IMR-90 (cell line): ENCODE results near the gene PSMD14. TPM values are rescaled to one million over a fixed set of nuclear protein-coding genes. Genes with fewer than 3 reads are reported as not detected.

Experiments
- ATAC-seq: fragments of 200-7000 bp; cut with Tn5 transposase; 2 replicates; pipeline ENCODE4 v1.9.1; 2020; ENCODE audit warnings: low read depth, mild to moderate bottlenecking, moderate library complexity
- BruUV-seq: library from RNA; stranded (reverse); fragments of 400-500 nt; replicated peaks from 2 replicates; lab custom pipeline; 2021; lab: Mats Ljungman, UMichigan
- CTCF ChIA-PET: fragments of 300-600 bp; formaldehyde crosslinking; extraction: SDS; loops from one replicate; lab custom pipeline; 2021; ENCODE audit warnings: antibody characterized with exemption; lab: Yijun Ruan, JAX
- POLR2A ChIA-PET: fragments of 300-600 bp; sonication (Branson Sonifier 250); formaldehyde crosslinking; loops from one replicate; lab custom pipeline; 2022; ENCODE audit warnings: antibody characterized with exemption; ENCODE audit not compliant: unreplicated experiment; lab: Charles Lee
- DNase-seq: peaks from one replicate; pipeline ENCODE4 v3.0.0; 2013
- H2AFZ ChIP-seq: replicated peaks from 2 replicates; pipeline ENCODE3; 2013; ENCODE audit warnings: low read length, mild to moderate bottlenecking; ENCODE audit not compliant: poor library complexity
- H2AK5ac ChIP-seq: 2 replicates; pipeline ENCODE4 v1.6.1; 2013; ENCODE audit warnings: low read depth, low read length, inconsistent platforms
- H2AK9ac ChIP-seq: replicated peaks from 2 replicates; pipeline ENCODE3; 2013; ENCODE audit warnings: mild to moderate bottlenecking, low read depth, low read length, moderate library complexity; ENCODE audit not compliant: poor library complexity
- H2BK120ac ChIP-seq: 2 replicates; pipeline ENCODE4 v1.6.1; 2013; ENCODE audit warnings: low read depth, low read length, inconsistent platforms
- H2BK15ac ChIP-seq: 3 replicates; pipeline ENCODE4 v1.6.1; 2013; ENCODE audit warnings: low read depth, low read length, inconsistent platforms
- H2BK20ac ChIP-seq: 2 replicates; pipeline ENCODE4 v1.6.1; 2013; ENCODE audit warnings: low read depth, mild to moderate bottlenecking, inconsistent platforms, low read length, moderate library complexity
- H2BK5ac ChIP-seq: 2 replicates; pipeline ENCODE4 v1.6.1; 2013; ENCODE audit warnings: mild to moderate bottlenecking, low read depth, low read length, inconsistent platforms; ENCODE audit not compliant: poor library complexity, severe bottlenecking
- H3K14ac ChIP-seq: replicated peaks from 2 replicates; pipeline ENCODE4 v1.6.1; 2013; ENCODE audit warnings: low read depth, low read length, inconsistent platforms
- H3K18ac ChIP-seq: 2 replicates; pipeline ENCODE4 v1.6.1; 2013; ENCODE audit warnings: low read depth, low read length, control low read depth
- H3K23ac ChIP-seq: 2 replicates; pipeline ENCODE4 v1.6.1; 2013; ENCODE audit warnings: low read depth, low read length, inconsistent platforms
- H3K27ac ChIP-seq: 2 replicates; pipeline ENCODE4 v1.5.1; 2013; ENCODE audit warnings: mild to moderate bottlenecking, control low read depth, low read length; ENCODE audit not compliant: insufficient read depth
- H3K27me3 ChIP-seq: 2 replicates; pipeline ENCODE4 v1.6.1; 2013; ENCODE audit warnings: low read length; ENCODE audit not compliant: control insufficient read depth, insufficient read depth
- H3K36me3 ChIP-seq: 2 replicates; pipeline ENCODE4 v1.6.1; 2013; ENCODE audit warnings: low read length, mixed read lengths; ENCODE audit not compliant: control insufficient read depth, insufficient read depth
- H3K4ac ChIP-seq: 2 replicates; pipeline ENCODE4 v1.6.1; 2013; ENCODE audit warnings: low read depth, low read length, inconsistent platforms
- H3K4me1 ChIP-seq: 2 replicates; pipeline ENCODE4 v1.6.1; 2013; ENCODE audit warnings: low read length, mixed read lengths; ENCODE audit not compliant: control insufficient read depth, insufficient read depth
- H3K4me2 ChIP-seq: 2 replicates; pipeline ENCODE4 v1.6.1; 2013; ENCODE audit warnings: low read depth, mild to moderate bottlenecking, control low read depth, low read length, moderate library complexity
- H3K4me3 ChIP-seq: 2 replicates; pipeline ENCODE4 v1.5.1; 2013; ENCODE audit warnings: low read depth, mild to moderate bottlenecking, control low read depth, low read length, moderate library complexity; ENCODE audit not compliant: insufficient read depth
- H3K56ac ChIP-seq: 2 replicates; pipeline ENCODE4 v1.6.1; 2013; ENCODE audit warnings: low read length, inconsistent platforms; ENCODE audit not compliant: insufficient read depth; ENCODE audit errors: extremely low read depth
- H3K79me1 ChIP-seq, 2 experiments: 2 replicates each; pipeline ENCODE4 v1.6.1; 2013; ENCODE audit warnings: low read length in 2 of 2, inconsistent platforms in 1 of 2, low read depth in 1 of 2
- H3K9ac ChIP-seq: 2 replicates; pipeline ENCODE4 v1.6.1; 2013; ENCODE audit warnings: low read depth, low read length, control low read depth
- H3K9me1 ChIP-seq: 2 replicates; pipeline ENCODE4 v1.6.1; 2013; ENCODE audit warnings: low read length, inconsistent platforms; ENCODE audit not compliant: insufficient read depth
- H3K9me3 ChIP-seq: 2 replicates; pipeline ENCODE4 v1.6.1; 2013; ENCODE audit warnings: low read length; ENCODE audit not compliant: control insufficient read depth, insufficient read depth
- H4K20me1 ChIP-seq: 2 replicates; pipeline ENCODE4 v1.6.1; 2013; ENCODE audit warnings: low read length, inconsistent platforms; ENCODE audit not compliant: insufficient read depth
- H4K5ac ChIP-seq: 2 replicates; pipeline ENCODE4 v1.6.1; 2013; ENCODE audit warnings: mild to moderate bottlenecking, low read depth, low read length, control low read depth
- H4K8ac ChIP-seq, 2 experiments: 2 replicates each; pipeline ENCODE4 v1.6.1; 2013; ENCODE audit warnings: low read depth in 2 of 2, low read length in 2 of 2, control low read depth in 1 of 2, inconsistent platforms in 1 of 2
- H4K91ac ChIP-seq: 2 replicates; pipeline ENCODE4 v1.6.1; 2013; ENCODE audit warnings: low read depth, low read length, inconsistent platforms; ENCODE audit not compliant: insufficient read depth
- CEBPB ChIP-seq: IDR thresholded peaks from 2 replicates; pipeline ENCODE4 v1.6.1; 2012; ENCODE audit warnings: low read depth, low read length, improper control_type of control experiment
- FOS ChIP-seq: fragments of 150-350 bp; IDR thresholded peaks from 2 replicates; pipeline ENCODE4 v1.6.1; 2016; ENCODE audit warnings: low read depth, low read length
- RAD21 ChIP-seq: IDR thresholded peaks from 2 replicates; pipeline ENCODE4 v1.6.1; 2012; ENCODE audit warnings: low read length, improper control_type of control experiment
- dilution Hi-C: fragments of 300-500 bp; cut with HindIII; formaldehyde crosslinking; loops from one replicate; pipeline ENCODE4 v1.14.3; 2018; ENCODE audit warnings: low sequenced_read_pairs; ENCODE audit not compliant: unreplicated experiment
- in situ Hi-C: fragments of 300-500 bp; cut with MboI; formaldehyde crosslinking; loops from 3 replicates; pipeline ENCODE4 v1.14.3; 2019; ENCODE audit warnings: low sequenced_read_pairs, inconsistent platforms, mixed read lengths
- intact Hi-C: fragments of 100-400 bp; cut with micrococcal nuclease; formaldehyde crosslinking; loops from 2 replicates; pipeline ENCODE4 v1.10.0; 2022
- polyA plus RNA-seq, 3 experiments: library from polyadenylated mRNA; depleted of rRNA; stranded (reverse); fragments of >200 nt; gene quantifications; 2 replicates each; pipeline ENCODE4 v1.2.3, GENCODE V29; 2012; ENCODE audit warnings: low replicate concordance in 1 of 3
- total RNA-seq: library from RNA; depleted of rRNA; stranded (reverse); fragments of >200 nt; gene quantifications from 2 replicates; pipeline ENCODE4 v1.2.3, GENCODE V29; 2012

Gene PSMD14
- total and polyA plus RNA-seq, 2 of the 4 experiments (the other 2 are of a cell fraction) = 59.3 to 110 TPM

DNA sequence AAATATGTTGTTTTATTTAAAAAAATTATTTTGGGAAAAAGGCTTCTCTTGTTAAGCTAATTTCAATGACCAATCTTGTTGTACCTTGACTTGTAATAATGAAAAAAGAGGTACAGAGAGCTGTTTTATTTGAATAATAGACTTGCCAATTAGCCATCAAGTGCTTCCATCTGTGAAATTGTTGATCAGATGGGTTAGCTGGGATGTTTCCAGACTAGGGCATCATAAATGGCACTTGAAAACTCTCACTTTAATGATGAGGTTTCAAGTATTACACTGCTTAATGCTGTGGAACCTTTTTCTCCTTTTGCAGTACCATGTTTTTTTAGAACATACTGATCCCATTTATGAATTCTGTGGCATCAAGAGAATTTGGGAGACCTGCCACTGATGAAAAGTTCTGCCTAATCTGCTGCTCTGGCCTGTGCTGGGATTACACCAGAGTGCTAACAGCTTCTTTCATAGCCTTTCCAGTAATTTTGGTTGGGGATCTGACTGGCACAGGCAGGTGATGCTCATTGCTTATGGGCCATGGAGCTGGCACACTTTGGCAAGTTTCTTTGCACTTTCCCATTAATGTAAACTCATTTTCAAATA, 24.2 kb downstream of the PSMD14 start:
- Histone ChIP-seq H3K14ac (no peak overlapping the region), H3K4ac (no peak overlapping the region), H3K36me3 (peaks cover 1% of the 10 kb centered on the region; the same call in 1 of the 2 replicates), H2AK9ac (no peak overlapping the region), H3K18ac (no peak overlapping the region), H2AK5ac (no peak overlapping the region), H4K20me1 (peaks cover 3% of the 10 kb centered on the region; the same call in 1 of the 2 replicates), H2BK120ac (no peak overlapping the region), H2BK5ac (no peak overlapping the region), H3K56ac (no peak overlapping the region), H3K27ac (no peak overlapping the region), H3K4me1 (no peaks in the 10 kb centered on the region), H2AFZ (no peak overlapping the region), H3K4me2 (no peak overlapping the region), H2BK20ac (no peak overlapping the region), H3K4me3 (no peak overlapping the region), H3K27me3 (no peaks in the 10 kb centered on the region), H4K8ac (no peak overlapping the region), H3K23ac (no peak overlapping the region), H3K9me1 (no peaks in the 10 kb centered on the region), H3K9me3 (no peaks in the 10 kb centered on the region), H3K9ac (no peak overlapping the region), H4K91ac (no peak overlapping the region), H3K79me1 (peaks cover 13 to 25% of the 10 kb centered on the region in 2 experiments), H4K5ac (no peak overlapping the region), H2BK15ac (no peak overlapping the region)
- in situ Hi-C loops = no loop called here
- intact Hi-C loops = no loop called here
- ATAC-seq (no peak), DNase-seq (no peak)
- TF ChIP-seq CEBPB (no peak), FOS (no peak), RAD21 (no peak)
- dilution Hi-C loops = no loop called here
- CTCF ChIA-PET = interaction anchor here (1.1 kb wide), 1 partner anchor 18 kb away, joined by 3 read pairs; no protein-coding TSS in a partner anchor
- no TSS peak for BruUV-seq
- POLR2A ChIA-PET = no interaction called here
